OCI-LY1 (cell line): ENCODE measurements around the gene PDLIM5.
"Not testable (repeated sequence)": the region's sequence is repeated elsewhere in the genome, so short reads cannot be mapped to it uniquely, and the experiment has no call there.

ENCODE experiments used
- CTCF ChIP-seq: fragments of 200-600 bp; sonication (generic), shearing (Covaris generic); IDR thresholded peaks from 2 replicates; pipeline ENCODE4 v1.5.1; 2017; ENCODE audit warnings: mild to moderate bottlenecking, antibody characterized with exemption, low read length, moderate library complexity, mixed read lengths
- EZH2 ChIP-seq: fragments of 200-600 bp; sonication (generic), shearing (Covaris generic); IDR thresholded peaks from 2 replicates; pipeline ENCODE4 v1.8.0; 2017; ENCODE audit warnings: borderline replicate concordance, mixed run types, mild to moderate bottlenecking, antibody characterized with exemption, low read length, moderate library complexity, mixed read lengths

GRCh38 chr4:94557632-94558031, 105.9 kb downstream of the PDLIM5 start:
- not testable (repeated sequence) for TF ChIP-seq CTCF, EZH2
